Large intestine (tissue), 3 donors: ENCODE data around the gene WDR54. TPM values are rescaled to one million over a fixed set of nuclear protein-coding genes. Genes with fewer than 3 reads are reported as not detected.

Experiments used
- DNase-seq, 2 donors: peaks; one replicate each; pipeline versions ENCODE4 v3.0.0 to v3.0.0-alpha.2; 2013
- H3K27ac ChIP-seq: one replicate; pipeline ENCODE4 v1.5.1; 2013; ENCODE audit warnings: low read length
- H3K27me3 ChIP-seq: 2 replicates; pipeline ENCODE4 v1.6.1; 2013; ENCODE audit warnings: low read length; ENCODE audit not compliant: control insufficient read depth, insufficient read depth
- H3K36me3 ChIP-seq: 2 replicates; pipeline ENCODE4 v1.6.1; 2013; ENCODE audit warnings: low read length; ENCODE audit not compliant: control insufficient read depth, insufficient read depth
- H3K4me1 ChIP-seq: one replicate; pipeline ENCODE4 v1.6.1; 2013; ENCODE audit warnings: low read length; ENCODE audit not compliant: control insufficient read depth, insufficient read depth
- H3K4me3 ChIP-seq: one replicate; pipeline ENCODE4 v1.5.1; 2013; ENCODE audit warnings: low read length
- H3K9me3 ChIP-seq: one replicate; pipeline ENCODE4 v1.6.1; 2013; ENCODE audit warnings: mild to moderate bottlenecking, low read depth, low read length, moderate library complexity; ENCODE audit not compliant: control insufficient read depth
- WGBS: methylation state at CpG from one replicate; pipeline ENCODE4 v1.1.5; 2013; ENCODE audit warnings: low lambda C conversion rate; ENCODE audit not compliant: insufficient coverage; 5-methylcytosine and 5-hydroxymethylcytosine counted together
- polyA plus RNA-seq: library from polyadenylated mRNA; unstranded; fragments of 120-200 nt; gene quantifications from one replicate; pipeline ENCODE4 v1.2.1, GENCODE V29; 2013

The WDR54 gene
- polyA plus RNA-seq, 1 donor, result 13.4 TPM

DNA sequence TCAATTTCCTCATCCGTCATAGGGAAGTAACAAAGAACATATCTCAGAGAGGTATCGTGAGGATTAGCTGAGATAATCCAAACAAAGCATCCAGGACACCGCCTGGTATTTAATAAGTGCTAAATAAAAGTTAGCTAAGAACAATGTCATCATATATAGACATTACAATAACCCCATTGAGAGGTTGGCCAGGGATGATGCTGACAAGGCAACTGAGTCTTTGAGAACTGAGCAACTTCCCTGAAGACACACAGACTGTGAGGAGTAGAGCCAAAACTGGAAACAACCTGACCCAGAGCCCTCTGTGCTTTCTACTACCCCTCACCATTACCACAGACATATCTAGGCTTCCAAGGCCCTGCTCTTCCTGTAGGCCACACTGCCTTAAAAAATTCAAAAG, 39.8 kb upstream of the WDR54 start:
- no CpG with 5 or more reads among the region's 3 CpGs for WGBS

DNA sequence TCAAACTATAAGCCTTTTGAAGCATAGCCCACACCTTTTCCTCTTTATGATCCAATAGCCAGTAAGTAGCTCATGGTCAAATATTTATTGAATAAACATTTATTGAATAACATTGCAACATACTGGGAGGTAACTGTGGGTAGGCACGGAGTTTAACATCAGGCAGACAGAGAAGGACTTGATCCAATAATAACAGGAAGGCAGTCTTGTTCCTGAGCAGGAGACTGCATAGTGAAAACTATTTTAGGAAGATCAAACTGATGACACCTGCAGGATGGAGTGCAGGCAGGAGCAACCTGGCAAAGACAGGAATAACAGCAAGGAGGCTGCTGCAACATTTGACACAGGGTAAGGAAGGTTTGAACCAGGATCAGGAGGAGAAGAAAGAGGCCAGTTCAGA, 38.3 kb upstream of the WDR54 start:
- Histone ChIP-seq H3K9me3 (no peaks in the 10 kb centered on the region), H3K4me3 (no peak overlapping the region), H3K27ac (no peak overlapping the region), H3K36me3 (peaks cover 10% of the 10 kb centered on the region), H3K27me3 (no peaks in the 10 kb centered on the region), H3K4me1 (peaks cover 5% of the 10 kb centered on the region)
- WGBS, result no CpG with 5 or more reads among the region's 1 CpG
- DNase-seq, result no peak

More for the DNA sequence above, 39.8 kb upstream of the WDR54 start:
- no peak for DNase-seq
- peaks cover 23% of the 10 kb centered on the region for H3K36me3 ChIP-seq
- no peak overlapping the region for H3K27ac ChIP-seq
- H3K4me1 ChIP-seq, result peaks cover 5% of the 10 kb centered on the region
- H3K27me3 ChIP-seq, result no peaks in the 10 kb centered on the region
- no peak overlapping the region for H3K4me3 ChIP-seq
- no peaks in the 10 kb centered on the region for H3K9me3 ChIP-seq

DNA sequence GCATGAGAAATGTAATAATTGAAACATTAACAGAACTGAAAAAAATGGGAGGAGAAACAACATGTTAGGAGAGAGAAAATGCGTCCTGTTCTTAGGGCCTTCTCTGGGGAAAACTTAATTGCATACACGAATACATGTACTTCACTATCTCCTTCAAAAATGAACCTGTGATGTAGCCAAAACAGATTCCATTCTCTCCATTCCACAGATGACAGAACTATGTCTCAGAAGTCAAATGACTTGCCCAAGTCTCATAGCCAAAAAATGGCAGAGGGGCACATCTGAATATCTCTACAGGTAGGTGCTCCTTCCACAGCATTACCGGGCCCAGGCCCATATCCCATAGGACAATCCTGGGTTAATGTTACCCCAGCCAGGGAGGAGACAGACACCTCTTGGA, 37.5 kb upstream of the WDR54 start:
- H3K9me3 ChIP-seq, result no peaks in the 10 kb centered on the region
- H3K36me3 ChIP-seq, result peaks cover 10% of the 10 kb centered on the region
- H3K4me3 ChIP-seq, result no peak overlapping the region
- WGBS, result no CpG with 5 or more reads among the region's 3 CpGs
- H3K27me3 ChIP-seq, result no peaks in the 10 kb centered on the region
- H3K4me1 ChIP-seq, result peaks cover 5% of the 10 kb centered on the region
- DNase-seq, result no peak
- H3K27ac ChIP-seq, result no peak overlapping the region

DNA sequence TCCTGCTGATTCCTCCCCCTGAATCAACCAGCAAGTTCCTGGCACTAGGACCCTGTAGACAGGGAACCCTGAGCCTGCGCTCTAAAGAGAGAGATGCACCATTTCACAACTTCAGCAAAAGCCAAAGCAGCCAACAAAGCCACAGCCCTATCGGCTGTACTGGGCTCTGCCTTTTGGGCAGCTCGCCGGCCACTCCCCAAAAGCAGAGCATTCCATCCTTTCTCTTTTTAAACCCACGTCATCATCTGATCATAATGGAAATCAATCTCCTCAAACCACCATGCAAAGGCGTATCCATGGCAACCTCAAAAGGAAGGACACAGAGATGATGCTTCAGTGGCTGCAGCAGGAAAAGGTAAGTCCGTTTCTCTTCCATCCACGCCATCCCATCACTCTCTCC, 36.1 kb upstream of the WDR54 start:
- DNase-seq, result no peak
- Histone ChIP-seq H3K4me1 (peaks cover 3% of the 10 kb centered on the region), H3K27me3 (no peaks in the 10 kb centered on the region), H3K27ac (no peak overlapping the region), H3K4me3 (no peak overlapping the region), H3K36me3 (peaks cover 10% of the 10 kb centered on the region), H3K9me3 (no peaks in the 10 kb centered on the region)
- WGBS, result no CpG with 5 or more reads among the region's 8 CpGs

DNA sequence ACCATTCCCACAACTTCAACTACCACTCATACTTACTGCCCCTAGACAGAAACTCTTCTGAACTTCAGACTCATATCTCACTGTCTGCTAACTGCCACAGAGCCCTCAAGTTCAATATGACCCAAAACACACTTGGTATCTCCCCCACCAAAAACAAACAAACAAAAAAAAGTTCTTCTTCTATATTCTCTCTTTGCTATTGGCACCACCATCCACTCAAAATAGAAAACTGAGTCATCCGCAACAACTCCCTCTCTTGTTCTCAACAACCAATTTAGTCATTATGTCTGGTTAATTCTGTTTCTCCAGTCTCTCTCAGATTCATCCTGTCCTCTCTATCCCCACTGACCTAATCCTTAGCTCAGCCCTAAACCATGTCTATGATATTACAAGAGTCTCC, 34.2 kb upstream of the WDR54 start:
- no CpG with 5 or more reads among the region's 1 CpG for WGBS
- no peaks in the 10 kb centered on the region for H3K9me3 ChIP-seq
- peaks cover 10% of the 10 kb centered on the region for H3K36me3 ChIP-seq
- H3K27ac ChIP-seq, result no peak overlapping the region
- H3K27me3 ChIP-seq, result no peaks in the 10 kb centered on the region
- DNase-seq, result no peak
- no peak overlapping the region for H3K4me3 ChIP-seq
- H3K4me1 ChIP-seq, result peaks cover 9% of the 10 kb centered on the region

DNA sequence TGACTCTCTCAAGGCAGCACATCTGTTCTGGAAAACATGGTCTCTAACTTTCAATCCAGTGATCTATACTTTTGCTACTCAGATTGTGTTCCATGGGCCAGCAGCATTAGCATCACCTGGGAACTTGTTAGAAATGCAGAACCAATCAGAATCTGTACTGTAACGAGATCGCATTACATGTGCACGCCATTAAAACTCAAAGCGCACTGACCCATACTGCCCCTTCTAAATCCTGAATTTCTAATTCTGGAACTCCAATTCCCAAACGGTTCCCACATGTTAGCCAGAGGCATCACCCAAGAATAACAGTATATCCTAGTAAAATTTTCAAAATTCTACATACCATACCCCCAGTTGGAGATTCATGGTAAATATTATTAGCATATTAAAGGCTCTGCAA, 30.9 kb upstream of the WDR54 start:
- Histone ChIP-seq H3K4me1 (peaks cover 12% of the 10 kb centered on the region), H3K27me3 (peaks cover 3% of the 10 kb centered on the region), H3K27ac (no peak overlapping the region), H3K4me3 (peak overlapping the region; percentile 79), H3K9me3 (no peaks in the 10 kb centered on the region), H3K36me3 (peaks cover 1% of the 10 kb centered on the region)
- no peak for DNase-seq
- no CpG with 5 or more reads among the region's 5 CpGs for WGBS

DNA sequence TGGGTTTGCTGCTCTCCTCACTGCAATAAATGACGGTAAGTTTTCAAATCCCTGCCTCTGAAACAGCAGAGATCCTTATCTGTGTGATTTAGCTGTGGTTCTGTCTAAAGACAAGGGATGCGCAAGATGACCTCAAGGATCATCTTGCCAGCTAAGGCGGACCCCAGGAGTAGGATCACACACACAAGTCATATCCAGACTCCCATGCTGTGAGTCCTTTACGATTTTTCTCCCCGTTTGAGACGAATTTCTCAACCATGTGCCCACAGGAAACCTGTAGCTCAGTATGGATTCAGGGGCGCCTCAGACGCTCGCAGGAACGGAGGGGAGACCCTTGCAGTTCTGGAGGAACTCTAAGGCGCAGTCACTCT, 30.3 kb upstream of the WDR54 start:
- Histone ChIP-seq H3K9me3 (no peaks in the 10 kb centered on the region), H3K4me1 (peaks cover 12% of the 10 kb centered on the region), H3K27ac (peak overlapping the region; percentile 5), H3K36me3 (no peaks in the 10 kb centered on the region), H3K4me3 (peak overlapping the region; percentile 79), H3K27me3 (peaks cover 3% of the 10 kb centered on the region)
- peak in 1 of 2 donors; percentile 49 for DNase-seq
- no CpG with 5 or more reads among the region's 11 CpGs for WGBS

DNA sequence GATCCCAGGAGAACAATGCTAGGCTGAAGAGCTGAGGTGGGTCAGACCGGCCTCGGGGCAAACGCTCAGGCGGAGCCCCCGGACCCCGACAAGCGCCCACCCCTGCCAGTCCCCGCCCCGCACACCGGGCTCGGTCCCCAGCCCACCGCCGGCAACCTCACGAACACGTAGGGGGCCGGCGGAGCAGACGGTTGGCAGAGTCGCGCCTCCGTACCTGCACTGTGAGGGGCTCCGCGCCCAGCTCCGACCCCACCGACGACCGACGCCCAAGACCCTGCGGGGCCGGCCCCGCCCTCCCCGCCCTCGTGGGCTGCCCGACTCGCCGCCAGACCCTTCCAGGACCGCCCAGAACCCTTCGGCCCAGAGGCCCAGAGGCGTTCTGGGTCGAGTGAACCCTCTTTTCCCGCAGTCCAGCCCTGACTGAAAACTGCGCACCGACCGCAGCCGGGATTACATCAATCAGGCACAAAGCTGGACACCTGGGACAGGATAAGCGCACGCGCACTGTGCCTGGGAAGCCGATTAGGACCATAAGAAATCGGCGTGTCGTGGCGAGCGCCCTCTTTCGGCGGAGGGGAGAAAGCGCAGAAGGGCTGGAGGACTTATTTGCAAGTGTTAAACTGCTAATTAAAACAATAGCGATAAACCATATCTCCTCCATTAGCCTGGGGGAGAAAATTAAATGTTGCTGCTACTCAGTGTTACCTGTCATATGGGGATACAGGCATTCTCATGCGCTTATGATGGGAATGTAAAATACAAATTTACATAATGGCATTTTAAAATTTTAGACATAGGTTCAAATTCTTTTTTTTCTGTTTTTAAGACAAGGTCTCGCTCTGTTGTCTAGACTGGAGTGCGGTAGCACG, 29.7 kb upstream of the WDR54 start:
- H3K27ac ChIP-seq, result peak overlapping the region; percentile 30
- DNase-seq, result peak; percentile 86 to 88
- H3K4me1 ChIP-seq, result peaks cover 12% of the 10 kb centered on the region
- peak overlapping the region; percentile 79 for H3K4me3 ChIP-seq
- H3K36me3 ChIP-seq, result no peaks in the 10 kb centered on the region
- no CpG with 5 or more reads among the region's 62 CpGs for WGBS
- no peaks in the 10 kb centered on the region for H3K9me3 ChIP-seq
- H3K27me3 ChIP-seq, result peaks cover 3% of the 10 kb centered on the region

DNA sequence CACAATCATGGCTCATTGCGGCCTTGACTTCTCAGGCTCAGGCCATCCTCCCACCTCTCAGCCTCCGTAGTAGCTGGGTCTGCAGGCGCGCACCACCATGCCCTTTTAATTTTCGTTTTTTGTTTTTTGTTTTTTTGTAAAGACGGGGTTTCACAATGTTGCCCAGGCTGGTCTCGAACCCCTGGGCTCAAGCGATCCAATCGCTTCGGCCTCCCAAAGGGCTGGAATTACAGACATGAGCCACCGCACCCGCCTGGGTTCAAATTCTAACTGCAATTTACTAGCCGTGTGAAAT, 29.1 kb upstream of the WDR54 start:
- Histone ChIP-seq H3K27ac (no peak overlapping the region), H3K4me3 (no peak overlapping the region), H3K9me3 (no peaks in the 10 kb centered on the region), H3K36me3 (no peaks in the 10 kb centered on the region), H3K27me3 (peaks cover 3% of the 10 kb centered on the region), H3K4me1 (peaks cover 12% of the 10 kb centered on the region)
- no peak for DNase-seq
- no CpG with 5 or more reads among the region's 13 CpGs for WGBS

DNA sequence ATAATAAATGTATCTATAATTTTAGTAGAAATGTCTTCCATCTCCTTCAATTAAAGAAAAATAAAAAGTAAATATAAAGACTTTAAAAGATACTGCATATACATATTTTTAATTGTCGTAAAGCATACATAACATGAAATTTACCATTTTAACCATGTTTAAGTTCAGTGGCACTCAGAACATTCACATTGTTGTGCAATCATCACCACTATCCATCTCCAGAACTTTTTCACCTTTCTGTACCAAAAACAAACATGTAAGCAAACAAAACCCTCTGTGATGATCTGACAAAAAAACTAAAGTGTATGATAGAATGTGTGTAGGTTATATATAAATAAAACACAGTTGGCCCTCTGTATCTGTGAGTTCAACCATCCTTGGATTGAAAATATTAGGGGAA, 28.0 kb upstream of the WDR54 start:
- Histone ChIP-seq H3K27ac (no peak overlapping the region), H3K9me3 (no peaks in the 10 kb centered on the region), H3K27me3 (peaks cover 3% of the 10 kb centered on the region), H3K4me3 (no peak overlapping the region), H3K4me1 (peaks cover 12% of the 10 kb centered on the region), H3K36me3 (no peaks in the 10 kb centered on the region)
- no CpG with 5 or more reads among the region's 1 CpG for WGBS
- no peak for DNase-seq

DNA sequence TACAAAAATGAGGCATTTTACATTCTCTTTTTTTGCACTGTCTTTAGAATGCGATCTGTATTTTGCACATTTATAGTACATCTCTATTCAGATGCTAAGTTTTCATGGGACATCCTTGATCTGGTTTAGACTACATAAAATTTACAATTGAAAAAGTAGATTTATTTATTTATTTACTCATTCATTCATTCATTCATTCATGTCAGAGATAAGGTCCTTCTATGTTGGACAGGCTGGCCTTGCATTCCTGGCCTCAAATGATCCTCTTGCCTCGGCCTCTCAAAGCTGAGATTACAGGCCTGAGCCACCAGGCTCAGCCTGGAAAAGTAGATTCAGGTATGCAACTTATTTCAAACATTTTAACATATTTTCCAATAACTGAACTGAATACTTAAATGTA, 25.4 kb upstream of the WDR54 start:
- H3K36me3 ChIP-seq, result no peaks in the 10 kb centered on the region
- no peaks in the 10 kb centered on the region for H3K9me3 ChIP-seq
- H3K4me1 ChIP-seq, result peaks cover 5% of the 10 kb centered on the region
- DNase-seq, result no peak
- no peak overlapping the region for H3K4me3 ChIP-seq
- H3K27ac ChIP-seq, result no peak overlapping the region
- peaks cover 3% of the 10 kb centered on the region for H3K27me3 ChIP-seq
- WGBS, result 80% methylated on average over 1 of the region's 2 CpGs
